K562 (cell line): ENCODE results near the gene SLC24A4. TPM values are rescaled to one million over a fixed set of nuclear protein-coding genes. Genes with fewer than 3 reads are reported as not detected.

ENCODE experiments used
- NCOA2 ChIP-seq, 2 experiments: fragments of 450-650 bp; IDR thresholded peaks; 2 replicates each; pipeline ENCODE4 v1.6.1; 2018; ENCODE audit warnings: mild to moderate bottlenecking in 2 of 2, moderate library complexity in 1 of 2; ENCODE audit not compliant: partially characterized antibody in 2 of 2
- TCF3 ChIP-seq: sonication (generic); formaldehyde crosslinking; IDR thresholded peaks from 2 replicates; pipeline ENCODE4 v1.4.0; 2020; ENCODE audit warnings: mild to moderate bottlenecking, missing genetic modification reagents
- ZBTB11 ChIP-seq, 3 experiments: fragments of 200-800 bp in 1 of 3; fragments of 250-450 bp in 1 of 3; fragments of 450-650 bp in 1 of 3; sonication (Bioruptor Pico) in 1 of 3; sonication (Bioruptor generic) in 1 of 3; formaldehyde crosslinking in 1 of 3; IDR thresholded peaks; 2 replicates each; pipeline versions ENCODE4 v1.6.1 to v1.8.0; 2016 to 2022; ENCODE audit warnings: mild to moderate bottlenecking in 2 of 3, missing genetic modification characterization in 2 of 3, missing compliant biosample characterization in 1 of 3, moderate library complexity in 1 of 3
- ZBTB26 ChIP-seq: fragments of 450-650 bp; formaldehyde crosslinking; IDR thresholded peaks from 2 replicates; pipeline ENCODE4 v1.4.0; 2022; ENCODE audit warnings: missing genetic modification characterization
- ZFP1 ChIP-seq: fragments of 450-650 bp; formaldehyde crosslinking; IDR thresholded peaks from 2 replicates; pipeline ENCODE4 v1.4.0; 2020; ENCODE audit warnings: mild to moderate bottlenecking, mixed read lengths
- ZNF121 ChIP-seq: sonication (generic); formaldehyde crosslinking; conservative IDR thresholded peaks from 2 replicates; pipeline ENCODE4 v1.8.0; 2022; ENCODE audit warnings: missing genetic modification reagents
- polyA plus RNA-seq, 8 experiments: library from polyadenylated mRNA; depleted of rRNA in 4 of 8; stranded (reverse) in 5 of 8; unstranded in 3 of 8; fragments of >200 nt; fragmentation: Nextera tagmentation in 2 of 8; fragmentation: Illumina TruSeq in 1 of 8; extraction: Ambion mirVana in 2 of 8; extraction: Trizol in 1 of 8; gene quantifications; 2 replicates each; pipeline versions ENCODE4 v1.2.1 to v1.2.3, GENCODE V29; 2011 to 2014; ENCODE audit warnings: inconsistent platforms in 1 of 8, missing spikeins in 1 of 8
- total RNA-seq, 7 experiments: library from RNA; depleted of rRNA in 6 of 7; stranded (reverse); fragments of >200 nt in 6 of 7; fragmentation: Illumina TruSeq in 2 of 7; extraction: Trizol in 2 of 7; gene quantifications; 2 replicates each; pipeline versions ENCODE4 v1.2.1 to v1.2.3, GENCODE V29; 2011 to 2021; ENCODE audit warnings: low replicate concordance in 1 of 7

Gene SLC24A4
- total and polyA plus RNA-seq, 9 of the 15 experiments (the other 6 are each of a cell fraction or from before 2014, with no cell fraction given): not detected

GRCh38 chr14:92499234-92499633, 176.3 kb downstream of the SLC24A4 start (continued):
- no peak for TF ChIP-seq ZBTB11 (CRISPR knock-in tag; IDR thresholded peaks at IDR 0.05)
- no peak for TF ChIP-seq ZNF121 (CRISPR knock-in tag)
- no peak for TF ChIP-seq NCOA2 (IDR thresholded peaks at IDR 0.05; ENCODE audit: partially characterized antibody in 2 of 2)
- no peak for TF ChIP-seq ZFP1
- TF ChIP-seq ZBTB26 (CRISPR knock-in tag): no peak
- TF ChIP-seq TCF3 (CRISPR knock-in tag): no peak
- TF ChIP-seq, all 486 proteins: peak for 0
